PFSK-1 (cell line): ENCODE data around the gene IRF6.

Experiments used
- SIN3A ChIP-seq: IDR thresholded peaks from 2 replicates; pipeline ENCODE4 v1.6.1; 2012; ENCODE audit warnings: mild to moderate bottlenecking, low read length, moderate library complexity, borderline replicate concordance; ENCODE audit not compliant: insufficient read depth
- TF ChIP-seq, protein P1 (sequence below), 2 experiments: IDR thresholded peaks; 2 replicates each; pipeline versions ENCODE4 v1.6.1 to v1.8.0; 2011 to 2012; ENCODE audit warnings: low read depth in 2 of 2, low read length in 2 of 2, control low read depth in 1 of 2, inconsistent platforms in 1 of 2, mild to moderate bottlenecking in 1 of 2, moderate library complexity in 1 of 2; ENCODE audit not compliant: insufficient read depth in 1 of 2

DNA sequence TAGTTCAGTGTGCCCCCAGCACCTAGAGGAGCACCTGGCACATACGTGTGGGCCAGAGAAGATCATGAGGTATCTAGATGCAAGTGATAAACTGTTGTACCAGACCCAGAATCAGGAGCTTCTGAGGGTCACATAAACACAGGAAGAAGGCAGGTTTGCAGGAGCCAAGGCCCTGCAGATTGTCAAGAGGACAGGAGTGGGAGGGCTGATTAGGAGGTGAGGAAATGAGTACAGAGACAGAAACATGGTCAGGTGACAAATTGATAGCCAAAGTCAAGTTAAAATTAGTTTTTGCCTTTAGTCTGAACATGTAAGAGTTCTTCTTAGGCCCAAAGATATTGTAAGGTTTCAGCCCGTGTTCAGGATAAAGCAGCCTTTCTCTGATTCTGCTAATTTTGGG lies 64.1 kb downstream of the IRF6 start:
- no peak for TF ChIP-seq SIN3A
- TF ChIP-seq, protein P1, sequence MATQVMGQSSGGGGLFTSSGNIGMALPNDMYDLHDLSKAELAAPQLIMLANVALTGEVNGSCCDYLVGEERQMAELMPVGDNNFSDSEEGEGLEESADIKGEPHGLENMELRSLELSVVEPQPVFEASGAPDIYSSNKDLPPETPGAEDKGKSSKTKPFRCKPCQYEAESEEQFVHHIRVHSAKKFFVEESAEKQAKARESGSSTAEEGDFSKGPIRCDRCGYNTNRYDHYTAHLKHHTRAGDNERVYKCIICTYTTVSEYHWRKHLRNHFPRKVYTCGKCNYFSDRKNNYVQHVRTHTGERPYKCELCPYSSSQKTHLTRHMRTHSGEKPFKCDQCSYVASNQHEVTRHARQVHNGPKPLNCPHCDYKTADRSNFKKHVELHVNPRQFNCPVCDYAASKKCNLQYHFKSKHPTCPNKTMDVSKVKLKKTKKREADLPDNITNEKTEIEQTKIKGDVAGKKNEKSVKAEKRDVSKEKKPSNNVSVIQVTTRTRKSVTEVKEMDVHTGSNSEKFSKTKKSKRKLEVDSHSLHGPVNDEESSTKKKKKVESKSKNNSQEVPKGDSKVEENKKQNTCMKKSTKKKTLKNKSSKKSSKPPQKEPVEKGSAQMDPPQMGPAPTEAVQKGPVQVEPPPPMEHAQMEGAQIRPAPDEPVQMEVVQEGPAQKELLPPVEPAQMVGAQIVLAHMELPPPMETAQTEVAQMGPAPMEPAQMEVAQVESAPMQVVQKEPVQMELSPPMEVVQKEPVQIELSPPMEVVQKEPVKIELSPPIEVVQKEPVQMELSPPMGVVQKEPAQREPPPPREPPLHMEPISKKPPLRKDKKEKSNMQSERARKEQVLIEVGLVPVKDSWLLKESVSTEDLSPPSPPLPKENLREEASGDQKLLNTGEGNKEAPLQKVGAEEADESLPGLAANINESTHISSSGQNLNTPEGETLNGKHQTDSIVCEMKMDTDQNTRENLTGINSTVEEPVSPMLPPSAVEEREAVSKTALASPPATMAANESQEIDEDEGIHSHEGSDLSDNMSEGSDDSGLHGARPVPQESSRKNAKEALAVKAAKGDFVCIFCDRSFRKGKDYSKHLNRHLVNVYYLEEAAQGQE (IDR thresholded peaks at IDR 0.05; ENCODE audit: insufficient read depth in 1 of 2, low read depth in 2 of 2, low read length in 2 of 2): no peak
